HG03439 (cell line): ENCODE data around the gene APBA2.
"Not testable (repeated sequence)": the region's sequence is repeated elsewhere in the genome, so short reads cannot be mapped to it uniquely, and the experiment has no call there.

Experiments
- ATAC-seq: cut with Tn5 transposase; IDR thresholded peaks from one replicate; pipeline ENCODE4 v1.9.1; 2021; ENCODE audit warnings: mild to moderate bottlenecking, moderate library complexity; ENCODE audit not compliant: unreplicated experiment

Gene APBA2

GRCh38 chr15:29031502-29032228, 145.9 kb downstream of the APBA2 start:
- ATAC-seq = no peak

GRCh38 chr15:29032229-29032625, 146.5 kb downstream of the APBA2 start:
- ATAC-seq = no peak

DNA sequence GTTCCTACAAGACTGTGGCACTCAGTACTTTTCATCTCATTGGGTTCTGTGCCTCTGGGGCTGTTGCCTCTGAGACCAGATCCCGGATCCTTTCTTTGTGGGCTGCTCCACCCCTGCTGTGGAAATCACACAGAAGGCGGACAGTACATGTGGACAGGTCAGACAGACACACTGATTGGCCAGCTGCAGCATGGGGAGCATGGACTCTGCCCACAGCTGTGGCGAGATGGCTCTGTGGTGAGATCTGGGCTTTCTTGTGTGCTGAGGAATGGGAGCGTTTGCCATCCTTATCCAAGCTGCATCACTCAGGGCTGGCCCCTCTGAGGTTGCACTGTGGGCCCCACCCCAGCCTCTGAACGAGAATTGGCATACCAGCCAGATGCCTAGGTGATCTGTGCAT, 147.0 kb downstream of the APBA2 start:
- ATAC-seq = no peak

DNA sequence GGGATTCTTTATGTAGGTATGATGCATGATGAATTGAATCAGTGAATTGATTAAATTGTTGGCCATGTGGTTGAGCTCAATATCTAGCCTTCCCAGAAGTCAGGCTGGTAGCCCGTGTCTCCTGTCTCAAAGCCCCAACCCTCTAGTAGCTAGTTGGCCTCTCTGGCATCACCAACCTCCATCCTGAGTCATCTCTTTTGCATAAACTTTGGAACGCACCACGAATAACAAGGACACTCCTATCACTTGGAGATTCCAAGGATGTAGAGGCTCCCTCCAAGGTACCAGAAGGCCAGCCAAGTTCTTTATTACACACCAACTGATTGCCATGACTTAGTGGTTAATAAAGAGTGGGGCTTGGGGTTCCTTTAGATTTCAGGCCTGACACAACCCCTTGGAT, 148.4 kb downstream of the APBA2 start:
- no peak for ATAC-seq

DNA sequence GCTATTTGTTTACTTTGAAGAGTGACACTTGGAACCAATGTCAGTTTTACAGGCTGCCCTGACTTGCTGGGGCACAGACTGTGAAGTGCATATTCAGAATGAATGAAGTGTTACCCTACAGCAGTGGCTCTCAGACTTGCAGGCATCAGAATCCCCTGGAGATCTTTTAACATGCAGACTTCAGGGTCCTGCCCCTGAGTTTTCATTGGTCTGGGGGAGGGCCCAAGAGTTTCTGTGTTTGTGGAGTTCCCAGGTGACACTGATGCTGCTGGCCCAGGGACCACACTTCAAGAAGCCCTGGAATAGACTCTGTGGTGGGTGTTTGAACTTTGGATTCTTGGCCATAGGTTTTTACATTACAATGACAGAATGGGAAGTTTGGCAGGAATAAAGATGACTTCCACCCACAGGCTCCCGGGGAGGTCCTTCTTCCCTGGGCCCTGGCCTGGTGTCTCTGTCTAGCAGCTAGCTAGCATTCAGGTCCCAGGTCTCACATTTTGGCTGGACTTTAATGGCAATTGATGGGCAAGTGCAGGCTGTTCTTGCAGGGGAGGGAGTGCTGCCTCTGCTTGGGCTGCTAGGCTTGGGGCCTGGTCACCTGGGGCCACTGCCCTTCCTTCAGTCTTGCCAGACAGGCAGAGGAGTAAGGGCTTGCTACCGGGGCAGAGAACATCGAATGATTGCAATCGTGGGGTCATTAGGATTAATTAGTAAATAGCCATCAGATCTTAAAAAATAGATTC, 149.0 kb downstream of the APBA2 start:
- no peak for ATAC-seq

GRCh38 chr15:29035336-29036285, 149.8 kb downstream of the APBA2 start:
- no peak for ATAC-seq

GRCh38 chr15:29037997-29038705, 152.4 kb downstream of the APBA2 start:
- no peak for ATAC-seq

- ATAC-seq = no peak
These were observed 153.9 kb downstream of the APBA2 start for GRCh38 chr15:29039466-29040369.

DNA sequence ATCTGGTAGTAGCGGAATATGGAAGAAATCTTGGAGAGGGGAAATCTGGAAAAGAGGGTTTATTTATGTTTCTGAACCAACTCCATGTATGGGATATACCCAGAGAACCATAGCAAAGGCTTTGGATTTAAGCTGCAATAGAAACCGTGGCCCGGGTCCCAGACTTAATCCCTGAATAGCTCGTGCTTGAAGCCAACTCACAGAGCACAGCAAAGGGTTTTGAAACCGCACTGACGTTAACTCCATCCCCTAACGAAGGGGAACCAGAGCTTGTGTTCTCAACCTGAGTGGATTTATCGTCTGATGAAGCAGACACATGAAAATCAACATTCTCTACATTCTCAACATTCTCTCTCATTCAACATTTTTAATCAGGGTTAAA, 154.6 kb downstream of the APBA2 start:
- ATAC-seq = no peak

- ATAC-seq = no peak
These were observed 158.1 kb downstream of the APBA2 start for GRCh38 chr15:29043736-29044502.

GRCh38 chr15:29044503-29044901, 158.7 kb downstream of the APBA2 start:
- no peak for ATAC-seq

DNA sequence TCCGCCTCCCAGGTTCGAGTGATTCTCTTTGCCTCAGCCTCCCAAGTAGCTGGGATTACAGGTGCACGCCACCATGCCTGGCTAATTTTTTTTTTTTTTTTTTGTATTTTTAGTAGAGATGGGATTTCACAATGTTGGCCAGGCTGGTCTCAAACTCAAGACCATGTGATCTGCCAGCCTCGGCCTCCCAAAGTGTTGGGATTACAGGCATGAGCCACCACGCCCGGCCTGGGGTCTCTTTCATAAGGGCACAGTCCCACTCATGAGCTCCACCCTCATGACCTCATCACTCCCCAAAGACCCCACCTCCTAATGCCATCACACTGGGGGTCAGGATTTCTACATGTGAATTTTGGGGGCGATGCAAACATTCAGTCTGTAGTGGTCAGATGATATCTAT, 159.4 kb downstream of the APBA2 start:
- ATAC-seq = not testable (repeated sequence)

DNA sequence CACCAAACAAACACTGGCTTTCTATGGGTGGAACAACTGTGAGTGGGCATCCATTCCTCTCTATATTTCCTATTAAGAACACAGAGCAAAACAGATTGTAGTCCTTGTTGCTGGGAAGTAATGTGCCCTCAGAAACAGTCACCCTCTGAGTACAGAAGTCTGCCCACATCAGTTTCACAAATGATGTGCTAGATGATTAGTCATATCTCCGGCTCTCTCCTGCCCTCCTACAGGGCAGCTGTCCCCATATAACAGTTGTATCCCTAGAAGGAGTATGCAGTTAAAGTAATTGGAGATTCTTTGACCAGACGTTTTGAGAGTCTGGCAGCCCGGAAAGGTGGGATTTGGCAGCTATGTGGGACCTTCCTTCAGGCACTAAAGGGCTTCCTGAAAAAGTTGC, 159.9 kb downstream of the APBA2 start:
- no peak for ATAC-seq

DNA sequence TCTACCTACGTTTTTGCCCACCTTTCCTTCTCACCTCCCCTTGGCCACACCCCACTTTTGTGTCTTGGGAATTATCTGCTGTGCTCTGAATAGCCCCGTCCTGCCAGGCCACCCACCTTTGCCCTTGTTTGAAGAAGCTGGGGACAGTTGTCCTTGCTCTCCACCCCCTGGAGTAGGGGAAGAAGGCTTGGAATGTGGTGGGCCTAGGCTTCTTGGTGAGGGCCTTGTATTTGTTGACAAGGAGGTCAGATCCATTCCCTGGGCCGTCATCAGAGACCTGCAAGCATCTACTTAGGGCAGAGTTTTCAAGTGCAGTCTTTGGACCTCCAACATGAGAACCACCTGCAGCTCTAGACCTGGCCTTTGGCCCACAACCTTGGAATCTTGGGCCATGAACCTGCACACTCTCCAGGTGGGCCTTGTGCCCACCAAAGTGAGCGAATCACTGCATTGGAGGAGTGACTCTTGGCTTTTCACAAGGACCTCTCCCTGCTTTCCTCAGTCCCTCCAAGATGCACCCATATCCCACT, 160.6 kb downstream of the APBA2 start:
- no peak for ATAC-seq

- ATAC-seq = no peak
These were observed 161.2 kb downstream of the APBA2 start for GRCh38 chr15:29046977-29047376.

DNA sequence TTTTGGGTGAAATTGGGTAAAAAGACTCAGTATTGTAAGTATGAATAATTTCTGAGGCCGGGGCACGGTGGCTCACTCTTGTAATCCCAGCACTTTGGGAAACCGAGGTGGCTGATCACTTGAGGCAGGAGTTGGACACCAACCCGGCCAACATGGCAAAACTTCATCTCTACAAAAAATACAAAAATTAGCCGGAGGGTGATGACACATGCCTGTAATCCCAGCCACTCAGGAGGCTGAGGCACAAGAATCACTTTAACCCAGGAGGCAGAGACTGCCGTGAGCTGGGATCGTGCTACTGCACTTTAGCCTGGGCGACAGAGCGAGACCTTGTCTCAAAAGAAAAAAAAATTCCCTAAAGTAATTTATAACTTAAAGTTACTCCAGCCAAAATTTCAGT, 162.2 kb downstream of the APBA2 start:
- no peak for ATAC-seq

DNA sequence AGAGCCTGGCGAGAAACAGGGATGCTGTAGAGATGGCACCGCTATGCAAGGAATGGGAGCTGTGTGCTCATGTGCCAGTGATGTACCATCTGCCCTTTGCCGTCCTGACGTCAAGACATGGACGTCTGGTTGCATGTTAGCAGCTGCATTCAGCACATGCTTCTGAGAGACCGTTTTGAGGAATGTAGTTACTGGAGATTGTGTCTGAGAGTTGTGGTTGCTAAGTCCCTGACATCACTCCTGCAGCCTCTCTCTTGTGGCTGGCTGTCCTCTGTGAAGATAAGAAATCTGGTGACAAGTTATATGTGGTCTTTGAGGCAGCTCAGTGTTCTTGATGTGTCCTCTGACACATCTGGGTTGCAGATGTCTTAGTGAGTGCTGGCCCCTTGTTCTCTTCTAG, 165.1 kb downstream of the APBA2 start:
- no peak for ATAC-seq

- no peak for ATAC-seq
These were observed 165.6 kb downstream of the APBA2 start for GRCh38 chr15:29051422-29051821.

- no peak for ATAC-seq
These were observed 167.2 kb downstream of the APBA2 start for GRCh38 chr15:29053006-29053405.
